NT2/D1 (cell line): ENCODE results near the gene CCDC70.

Experiments
- DNase-seq: peaks from one replicate; pipeline ENCODE4 v3.0.0-alpha.2; 2011; ENCODE audit warnings: low read depth, low spot score
- H3K27me3 ChIP-seq: 2 replicates; pipeline ENCODE4 v1.6.0; 2011; ENCODE audit warnings: mild to moderate bottlenecking; ENCODE audit not compliant: insufficient read length, insufficient read depth
- H3K36me3 ChIP-seq: 2 replicates; pipeline ENCODE4 v1.6.1; 2011; ENCODE audit warnings: mild to moderate bottlenecking, low read length, mixed read lengths; ENCODE audit not compliant: insufficient read depth, insufficient read length
- H3K4me1 ChIP-seq: 2 replicates; pipeline ENCODE4 v1.5.1; 2011; ENCODE audit not compliant: insufficient read depth, insufficient read length
- H3K4me3 ChIP-seq: 2 replicates; pipeline ENCODE4 v1.5.1; 2011; ENCODE audit warnings: low read depth; ENCODE audit not compliant: insufficient read length
- H3K9ac ChIP-seq: 2 replicates; pipeline ENCODE4 v1.6.0; 2011; ENCODE audit warnings: low read depth; ENCODE audit not compliant: insufficient read length
- H3K9me3 ChIP-seq: 2 replicates; pipeline ENCODE4 v1.5.1; 2011; ENCODE audit warnings: mild to moderate bottlenecking, low read length; ENCODE audit not compliant: insufficient read depth
- SUZ12 ChIP-seq: IDR thresholded peaks from 2 replicates; pipeline ENCODE4 v1.6.1; 2011; ENCODE audit not compliant: insufficient read length, insufficient read depth; ENCODE audit errors: extremely low read depth
- YY1 ChIP-seq: IDR thresholded peaks from 2 replicates; pipeline ENCODE4 v1.6.1; 2011; ENCODE audit not compliant: insufficient read length, insufficient read depth
- ZNF274 ChIP-seq: IDR thresholded peaks from 2 replicates; pipeline ENCODE4 v1.6.1; 2011; ENCODE audit warnings: mild to moderate bottlenecking, low read depth, low read length

Gene CCDC70

GRCh38 chr13:51825165-51825592, 36.6 kb upstream of the CCDC70 start:
- Histone ChIP-seq H3K4me3 (no peak overlapping the region), H3K36me3 (no peaks in the 10 kb centered on the region), H3K27me3 (no peaks in the 10 kb centered on the region), H3K4me1 (peaks cover 2% of the 10 kb centered on the region), H3K9me3 (no peaks in the 10 kb centered on the region), H3K9ac (no peak overlapping the region)
- DNase-seq: no peak
- TF ChIP-seq SUZ12 (no peak), YY1 (no peak), ZNF274 (no peak)

GRCh38 chr13:51825681-51826254, 36.0 kb upstream of the CCDC70 start:
- no peak overlapping the region for H3K4me3 ChIP-seq
- H3K4me1 ChIP-seq: peaks cover 2% of the 10 kb centered on the region
- H3K9me3 ChIP-seq: no peaks in the 10 kb centered on the region
- no peak for TF ChIP-seq SUZ12
- TF ChIP-seq YY1: no peak
- no peak for DNase-seq
- H3K9ac ChIP-seq: no peak overlapping the region
- no peaks in the 10 kb centered on the region for H3K36me3 ChIP-seq
- no peaks in the 10 kb centered on the region for H3K27me3 ChIP-seq

GRCh38 chr13:51826606-51827005, 35.2 kb upstream of the CCDC70 start:
- Histone ChIP-seq H3K4me1 (peaks cover 2% of the 10 kb centered on the region), H3K4me3 (no peak overlapping the region), H3K9me3 (no peaks in the 10 kb centered on the region), H3K36me3 (no peaks in the 10 kb centered on the region), H3K27me3 (no peaks in the 10 kb centered on the region), H3K9ac (no peak overlapping the region)
- DNase-seq: no peak
- no peak for TF ChIP-seq SUZ12

- Histone ChIP-seq H3K4me1 (peaks cover 2% of the 10 kb centered on the region), H3K36me3 (no peaks in the 10 kb centered on the region), H3K9me3 (no peaks in the 10 kb centered on the region), H3K4me3 (no peak overlapping the region), H3K27me3 (no peaks in the 10 kb centered on the region), H3K9ac (no peak overlapping the region)
- no peak for DNase-seq
- TF ChIP-seq YY1 (no peak), ZNF274 (no peak), SUZ12 (no peak)
These were observed 34.5 kb upstream of the CCDC70 start for GRCh38 chr13:51827254-51827653.

- DNase-seq: no peak
- no peak overlapping the region for H3K4me3 ChIP-seq
- H3K9me3 ChIP-seq: no peaks in the 10 kb centered on the region
- H3K4me1 ChIP-seq: peaks cover 2% of the 10 kb centered on the region
- H3K9ac ChIP-seq: no peak overlapping the region
- H3K27me3 ChIP-seq: no peaks in the 10 kb centered on the region
- H3K36me3 ChIP-seq: no peaks in the 10 kb centered on the region
- TF ChIP-seq YY1: no peak
- TF ChIP-seq ZNF274: no peak
These were observed 32.8 kb upstream of the CCDC70 start for GRCh38 chr13:51828730-51829567.

- H3K36me3 ChIP-seq: no peaks in the 10 kb centered on the region
- H3K27me3 ChIP-seq: no peaks in the 10 kb centered on the region
- no peak for TF ChIP-seq ZNF274
- H3K9me3 ChIP-seq: no peaks in the 10 kb centered on the region
- H3K4me1 ChIP-seq: peaks cover 2% of the 10 kb centered on the region
- DNase-seq: no peak
- H3K9ac ChIP-seq: no peak overlapping the region
- no peak overlapping the region for H3K4me3 ChIP-seq
These were observed 32.2 kb upstream of the CCDC70 start for GRCh38 chr13:51829568-51829899.

GRCh38 chr13:51831519-51831918, 30.2 kb upstream of the CCDC70 start:
- TF ChIP-seq ZNF274 (no peak), YY1 (no peak), SUZ12 (no peak)
- Histone ChIP-seq H3K4me3 (no peak overlapping the region), H3K27me3 (no peaks in the 10 kb centered on the region)

More at GRCh38 chr13:51831519-51831918, 30.2 kb upstream of the CCDC70 start:
- Histone ChIP-seq H3K9me3 (no peaks in the 10 kb centered on the region), H3K4me1 (peaks cover 1% of the 10 kb centered on the region), H3K36me3 (no peaks in the 10 kb centered on the region), H3K9ac (no peak overlapping the region)
- no peak for DNase-seq
